HepG2 (cell line): ENCODE results near the gene CPVL. TPM values are rescaled to one million over a fixed set of nuclear protein-coding genes. Genes with fewer than 3 reads are reported as not detected.

Experiments used
- FOXC1 ChIP-seq: sonication (generic); formaldehyde crosslinking; IDR thresholded peaks from 2 replicates; pipeline ENCODE4 v1.8.0; 2022; ENCODE audit warnings: mild to moderate bottlenecking, missing genetic modification reagents, borderline replicate concordance
- GABPB1 ChIP-seq: IDR thresholded peaks from 2 replicates; pipeline ENCODE4 v1.6.1; 2016; ENCODE audit warnings: mild to moderate bottlenecking, missing genetic modification reagents, moderate library complexity, missing compliant biosample characterization
- GZF1 ChIP-seq: sonication (generic); formaldehyde crosslinking; IDR thresholded peaks from 2 replicates; pipeline ENCODE4 v1.5.1; 2020; ENCODE audit warnings: mild to moderate bottlenecking, missing genetic modification reagents
- MAFF ChIP-seq: IDR thresholded peaks from 2 replicates; pipeline ENCODE4 v1.6.1; 2011; ENCODE audit warnings: low read depth, low read length, improper control_type of control experiment
- MEF2D ChIP-seq: sonication (generic); formaldehyde crosslinking; IDR thresholded peaks from 2 replicates; pipeline ENCODE4 v1.5.1; 2020; ENCODE audit warnings: mild to moderate bottlenecking, missing genetic modification reagents
- PRPF4 ChIP-seq: fragments of 200-400 bp; formaldehyde crosslinking; IDR thresholded peaks from 2 replicates; pipeline ENCODE4 v1.6.1; 2016; ENCODE audit warnings: low read length, low read depth; ENCODE audit not compliant: poor library complexity, severe bottlenecking
- SP4 ChIP-seq: sonication (generic); formaldehyde crosslinking; IDR thresholded peaks from 2 replicates; pipeline ENCODE4 v1.8.1; 2023; ENCODE audit warnings: mild to moderate bottlenecking, missing genetic modification reagents
- SRSF1 ChIP-seq: fragments of 200-400 bp; formaldehyde crosslinking; optimal IDR thresholded peaks from 2 replicates; pipeline ENCODE3; 2017; ENCODE audit warnings: mild to moderate bottlenecking, low read depth, low read length, moderate library complexity
- STAT6 ChIP-seq: sonication (generic); formaldehyde crosslinking; IDR thresholded peaks from 2 replicates; pipeline ENCODE4 v1.4.0; 2020; ENCODE audit warnings: missing genetic modification reagents, mild to moderate bottlenecking, borderline replicate concordance
- TEAD2 ChIP-seq: sonication (generic); formaldehyde crosslinking; IDR thresholded peaks from 2 replicates; pipeline ENCODE4 v1.9.0; 2021; ENCODE audit warnings: missing genetic modification reagents
- ZFP36L1 ChIP-seq: sonication (generic); formaldehyde crosslinking; IDR thresholded peaks from 2 replicates; pipeline ENCODE4 v1.8.0; 2022; ENCODE audit warnings: mild to moderate bottlenecking, missing genetic modification reagents, moderate library complexity
- ZFX ChIP-seq: sonication (generic); formaldehyde crosslinking; IDR thresholded peaks from 2 replicates; pipeline ENCODE4 v1.4.0; 2020; ENCODE audit warnings: mild to moderate bottlenecking, low read depth, missing genetic modification reagents, moderate library complexity
- ZNF264 ChIP-seq: sonication (generic); formaldehyde crosslinking; IDR thresholded peaks from 2 replicates; pipeline ENCODE4 v1.4.0; 2020; ENCODE audit warnings: missing genetic modification reagents
- ZNF281 ChIP-seq: sonication (generic); formaldehyde crosslinking; IDR thresholded peaks from 2 replicates; pipeline ENCODE4 v1.4.0; 2020; ENCODE audit warnings: missing genetic modification reagents, borderline replicate concordance
- ZNF605 ChIP-seq: sonication (generic); formaldehyde crosslinking; IDR thresholded peaks from 2 replicates; pipeline ENCODE4 v1.8.0; 2022; ENCODE audit warnings: mild to moderate bottlenecking, missing genetic modification reagents
- ZNF607 ChIP-seq: sonication (generic); formaldehyde crosslinking; IDR thresholded peaks from 2 replicates; pipeline ENCODE4 v1.5.1; 2020; ENCODE audit warnings: missing genetic modification reagents, mild to moderate bottlenecking, borderline replicate concordance
- ZNF703 ChIP-seq: sonication (generic); formaldehyde crosslinking; IDR thresholded peaks from 2 replicates; pipeline ENCODE4 v1.5.1; 2020; ENCODE audit warnings: missing genetic modification reagents, mild to moderate bottlenecking, moderate library complexity, borderline replicate concordance
- ZNF83 ChIP-seq: sonication (generic); formaldehyde crosslinking; IDR thresholded peaks from 2 replicates; pipeline ENCODE4 v1.4.0; 2020; ENCODE audit warnings: missing genetic modification reagents, mild to moderate bottlenecking, borderline replicate concordance
- ZNF841 ChIP-seq: sonication (generic); formaldehyde crosslinking; IDR thresholded peaks from 2 replicates; pipeline ENCODE4 v1.8.1; 2023; ENCODE audit warnings: missing genetic modification reagents, borderline replicate concordance
- ZSCAN12 ChIP-seq: sonication (generic); formaldehyde crosslinking; IDR thresholded peaks from 2 replicates; pipeline ENCODE4 v1.9.0; 2021; ENCODE audit warnings: mild to moderate bottlenecking, missing genetic modification reagents
- polyA plus RNA-seq, 8 experiments: library from polyadenylated mRNA; depleted of rRNA in 3 of 8; stranded (reverse) in 7 of 8; unstranded in 1 of 8; fragments of >200 nt; fragmentation: Illumina TruSeq in 4 of 8; extraction: Trizol in 4 of 8; gene quantifications; 2 replicates each; pipeline versions ENCODE4 v1.2.1 to v1.2.3, GENCODE V29; 2011 to 2016; ENCODE audit warnings: low read depth in 4 of 8, missing spikeins in 1 of 8, mixed read lengths in 1 of 8; ENCODE audit not compliant: insufficient read depth in 1 of 8
- total RNA-seq, 5 experiments: library from RNA; depleted of rRNA; stranded (reverse); fragments of >200 nt; fragmentation: Illumina TruSeq; extraction: Trizol; gene quantifications; 2 replicates each; pipeline ENCODE4 v1.2.3, GENCODE V29; 2016; ENCODE audit warnings: low read depth in 1 of 5
- TF ChIP-seq, protein P1 (sequence below): sonication (generic); formaldehyde crosslinking; IDR thresholded peaks from 2 replicates; pipeline ENCODE4 v1.5.0; 2020; ENCODE audit warnings: mild to moderate bottlenecking, missing genetic modification reagents

Gene CPVL
- total and polyA plus RNA-seq, 2 of the 13 experiments (the other 11 are each of a cell fraction or from before 2014, with no cell fraction given), result 59.2 to 294 TPM

DNA sequence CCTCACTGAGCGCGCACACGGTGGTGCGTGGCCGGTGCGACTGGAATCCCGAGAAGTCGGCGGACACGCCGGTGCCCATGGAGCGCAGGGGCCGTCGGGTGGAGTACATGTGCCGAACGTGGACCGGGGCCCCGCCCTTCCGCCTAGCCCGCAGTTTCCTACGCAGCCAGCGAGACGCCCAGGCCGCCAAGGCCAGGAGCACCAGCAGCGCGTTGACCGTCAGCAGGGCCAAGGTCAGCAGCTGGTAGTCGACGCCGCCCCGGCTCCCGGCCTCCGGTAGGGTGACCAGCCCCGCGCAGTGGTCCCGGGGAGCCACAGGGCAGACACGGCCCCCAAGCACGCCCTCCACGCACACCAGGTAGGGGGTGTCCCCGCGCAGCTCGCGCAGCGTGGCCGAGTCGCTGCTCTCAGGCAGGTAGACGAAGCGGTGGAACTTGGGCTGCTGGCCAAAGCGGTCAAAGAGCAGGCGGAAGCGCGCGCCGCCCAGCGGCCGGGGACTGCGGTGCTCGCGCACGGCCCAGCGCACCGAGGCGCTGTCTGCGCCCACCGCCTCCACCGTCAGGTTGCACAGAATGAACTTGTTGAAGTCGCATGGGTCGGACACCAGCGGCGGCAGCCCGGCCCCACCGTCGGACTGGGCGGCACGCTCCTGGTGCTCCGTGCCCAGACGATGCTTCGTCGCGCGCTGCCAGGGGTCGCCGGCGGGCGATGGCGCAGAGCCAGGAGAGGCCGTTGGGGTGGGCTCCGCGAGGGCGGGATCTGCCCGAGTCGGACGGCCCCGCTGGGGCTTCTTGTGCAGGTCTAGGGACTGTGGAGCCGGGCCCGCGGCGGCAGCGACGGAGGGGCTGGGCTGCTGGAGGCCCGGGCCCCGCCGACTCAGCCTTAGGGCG, 190.4 kb downstream of the CPVL start (continued):
- TF ChIP-seq ZNF607 (CRISPR knock-in tag) (peak; percentile 99), MAFF (no peak; the same call in 1 of the 2 replicates), PRPF4 (no peak), MEF2D (no peak), ZSCAN12 (CRISPR knock-in tag) (0 out of 2 replicates have a peak, but pooled peaks have one; percentile 78), FOXC1 (CRISPR knock-in tag) (peak; percentile 99; the same call in 1 of the 2 replicates), ZNF264 (CRISPR knock-in tag) (peak; percentile 39), STAT6 (CRISPR knock-in tag) (peak; percentile 63; the same call in 1 of the 2 replicates), ZFP36L1 (CRISPR knock-in tag) (0 out of 2 replicates have a peak, but pooled peaks have one; percentile 44), ZNF281 (CRISPR knock-in tag) (no peak), SRSF1 (no peak), GABPB1 (peak; percentile 91), TEAD2 (CRISPR knock-in tag) (peak; percentile 68), ZFX (CRISPR knock-in tag) (peak; percentile 90), GZF1 (CRISPR knock-in tag) (no peak), SP4 (CRISPR knock-in tag) (peak; percentile 86), ZNF703 (CRISPR knock-in tag) (peak; percentile 99), ZNF83 (CRISPR knock-in tag) (peak; percentile 57; the same call in 1 of the 2 replicates), ZNF841 (peak; percentile 92; the same call in 1 of the 2 replicates), ZNF605 (CRISPR knock-in tag) (peak; percentile 97)
- TF ChIP-seq, protein P1, sequence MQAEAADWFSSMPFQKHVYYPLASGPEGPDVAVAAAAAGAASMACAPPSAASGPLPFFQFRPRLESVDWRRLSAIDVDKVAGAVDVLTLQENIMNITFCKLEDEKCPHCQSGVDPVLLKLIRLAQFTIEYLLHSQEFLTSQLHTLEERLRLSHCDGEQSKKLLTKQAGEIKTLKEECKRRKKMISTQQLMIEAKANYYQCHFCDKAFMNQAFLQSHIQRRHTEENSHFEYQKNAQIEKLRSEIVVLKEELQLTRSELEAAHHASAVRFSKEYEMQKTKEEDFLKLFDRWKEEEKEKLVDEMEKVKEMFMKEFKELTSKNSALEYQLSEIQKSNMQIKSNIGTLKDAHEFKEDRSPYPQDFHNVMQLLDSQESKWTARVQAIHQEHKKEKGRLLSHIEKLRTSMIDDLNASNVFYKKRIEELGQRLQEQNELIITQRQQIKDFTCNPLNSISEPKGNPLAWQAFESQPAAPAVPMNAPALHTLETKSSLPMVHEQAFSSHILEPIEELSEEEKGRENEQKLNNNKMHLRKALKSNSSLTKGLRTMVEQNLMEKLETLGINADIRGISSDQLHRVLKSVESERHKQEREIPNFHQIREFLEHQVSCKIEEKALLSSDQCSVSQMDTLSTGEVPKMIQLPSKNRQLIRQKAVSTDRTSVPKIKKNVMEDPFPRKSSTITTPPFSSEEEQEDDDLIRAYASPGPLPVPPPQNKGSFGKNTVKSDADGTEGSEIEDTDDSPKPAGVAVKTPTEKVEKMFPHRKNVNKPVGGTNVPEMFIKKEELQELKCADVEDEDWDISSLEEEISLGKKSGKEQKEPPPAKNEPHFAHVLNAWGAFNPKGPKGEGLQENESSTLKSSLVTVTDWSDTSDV, result peak; percentile 87
